Right lobe of liver (tissue), 6 donors: ENCODE measurements around the gene DUXB. TPM values are rescaled to one million over a fixed set of nuclear protein-coding genes. Genes with fewer than 3 reads are reported as not detected.
A peak's percentile ranks its signal among the peaks of the same experiment; 100 is the strongest.

Source experiments
- ATAC-seq, 4 donors: fragments of 200-7000 bp; cut with Tn5 transposase; one replicate each; pipeline ENCODE4 v1.9.1; 2020; ENCODE audit warnings: mild to moderate bottlenecking in 4 of 4, moderate library complexity in 4 of 4
- DNase-seq, 3 donors: peaks; one replicate each; pipeline ENCODE4 v3.0.0-alpha.2; 2020
- H3K27ac ChIP-seq, 3 donors: fragments of 200-600 bp; one replicate each; pipeline ENCODE4 v1.8.0; 2022
- H3K27me3 ChIP-seq, 2 donors: fragments of 200-600 bp; one replicate each; pipeline ENCODE4 v1.8.0; 2022
- H3K36me3 ChIP-seq, 4 donors: fragments of 200-600 bp; sonication (generic) in 1 of 4; one replicate each; pipeline versions ENCODE4 v1.5.1 to v1.8.0; 2017 to 2022; ENCODE audit warnings: control low read depth in 1 of 4
- H3K4me1 ChIP-seq, 4 donors: fragments of 200-600 bp; sonication (generic) in 1 of 4; one replicate each; pipeline versions ENCODE4 v1.5.1 to v1.8.0; 2017 to 2022; ENCODE audit warnings: control low read depth in 1 of 4
- H3K4me3 ChIP-seq, 3 donors: fragments of 200-600 bp; one replicate each; pipeline ENCODE4 v1.8.0; 2022
- H3K9me3 ChIP-seq, 4 donors: fragments of 200-600 bp; sonication (generic) in 1 of 4; one replicate each; pipeline versions ENCODE4 v1.5.1 to v1.8.0; 2017 to 2022; ENCODE audit warnings: control low read depth in 1 of 4
- CTCF ChIP-seq, 4 donors: fragments of 200-600 bp in 3 of 4; fragments of 450-650 bp in 1 of 4; IDR thresholded peaks; one replicate each; pipeline versions ENCODE4 v1.5.1 to v1.8.0; 2016 to 2022; ENCODE audit warnings: antibody characterized with exemption in 4 of 4, mild to moderate bottlenecking in 2 of 4
- POLR2A ChIP-seq: fragments of 450-650 bp; IDR thresholded peaks from one replicate; pipeline ENCODE4 v1.6.1; 2017; ENCODE audit warnings: antibody characterized with exemption, mild to moderate bottlenecking
- WGBS: methylation state at CpG from one replicate; pipeline ENCODE4 v1.1.6; 2018; ENCODE audit warnings: low coverage, low lambda C conversion rate; ENCODE audit not compliant: insufficient coverage; ENCODE audit errors: missing lambda C conversion rate; 5-methylcytosine and 5-hydroxymethylcytosine counted together
- intact Hi-C, 2 donors: fragments of 100-400 bp; cut with DNase I; formaldehyde crosslinking; loops; one replicate each; pipeline versions ENCODE4 v1.11.2 to v1.14.1; 2022
- total RNA-seq, 6 experiments: library from RNA; depleted of rRNA in 2 of 6; stranded (reverse); fragments of >200 nt in 2 of 6; fragmentation: NEBNext Ultra II Directional in 3 of 6; extraction: Animal tissue kit (Norgen Biotek cat#: 25700) in 3 of 6; gene quantifications; one replicate each; pipeline versions ENCODE4 v1.1.0 to v1.2.4, GENCODE V29; 2016 to 2023
- donor health status: DM: no; HTN: yes; CAD: no.
- donor health status: DM: no; HTN: no; CAD: no.
- donor health status: DM: no; HTN: no; CAD: no.
- donor health status: DM: no; HTN: yes; CAD: no.
- donor health status: DM: no; HTN: yes; CAD: no.

Gene DUXB
- total RNA-seq, 6 experiments from 2014 or later, result not detected

GRCh38 chr16:75742424-75743047 lies 41.3 kb upstream of the DUXB start:
- Histone ChIP-seq H3K4me3 (no peak overlapping the region), H3K9me3 (no peaks in the 10 kb centered on the region), H3K27ac (no peak overlapping the region), H3K27me3 (no peaks in the 10 kb centered on the region), H3K36me3 (no peaks in the 10 kb centered on the region), H3K4me1 (no peaks in the 10 kb centered on the region)
- TF ChIP-seq POLR2A (no peak), CTCF (IDR thresholded peaks at IDR 0.05) (no peak)
- intact Hi-C loops, result no loop called here
- 22% methylated on average over 1 of the region's 1 CpG for WGBS
- ATAC-seq, result no peak
- DNase-seq, result no peak

GRCh38 chr16:75733305-75734211 lies 32.3 kb upstream of the DUXB start:
- no peak for DNase-seq
- H3K27ac ChIP-seq, result no peak overlapping the region

GRCh38 chr16:75732871-75733270 lies 31.6 kb upstream of the DUXB start:
- no peaks in the 10 kb centered on the region for H3K4me1 ChIP-seq
- WGBS, result 18% methylated on average over 2 of the region's 2 CpGs
- no peak overlapping the region for H3K27ac ChIP-seq
- no peaks in the 10 kb centered on the region for H3K36me3 ChIP-seq
- DNase-seq (no peak), ATAC-seq (no peak)
- no peak for TF ChIP-seq POLR2A
- TF ChIP-seq CTCF (IDR thresholded peaks at IDR 0.05), result no peak
- no peaks in the 10 kb centered on the region for H3K9me3 ChIP-seq
- H3K27me3 ChIP-seq, result no peaks in the 10 kb centered on the region
- H3K4me3 ChIP-seq, result no peak overlapping the region
- intact Hi-C loops, result no loop called here

More at GRCh38 chr16:75733305-75734211, 32.3 kb upstream of the DUXB start:
- WGBS, result 52% methylated on average over 6 of the region's 6 CpGs
- no peak for ATAC-seq
- no peaks in the 10 kb centered on the region for H3K36me3 ChIP-seq
- H3K27me3 ChIP-seq, result no peaks in the 10 kb centered on the region
- TF ChIP-seq POLR2A (no peak), CTCF (IDR thresholded peaks at IDR 0.05) (no peak)
- intact Hi-C loops, result no loop called here
- H3K9me3 ChIP-seq, result no peaks in the 10 kb centered on the region
- no peak overlapping the region for H3K4me3 ChIP-seq
- H3K4me1 ChIP-seq, result no peaks in the 10 kb centered on the region

DNA sequence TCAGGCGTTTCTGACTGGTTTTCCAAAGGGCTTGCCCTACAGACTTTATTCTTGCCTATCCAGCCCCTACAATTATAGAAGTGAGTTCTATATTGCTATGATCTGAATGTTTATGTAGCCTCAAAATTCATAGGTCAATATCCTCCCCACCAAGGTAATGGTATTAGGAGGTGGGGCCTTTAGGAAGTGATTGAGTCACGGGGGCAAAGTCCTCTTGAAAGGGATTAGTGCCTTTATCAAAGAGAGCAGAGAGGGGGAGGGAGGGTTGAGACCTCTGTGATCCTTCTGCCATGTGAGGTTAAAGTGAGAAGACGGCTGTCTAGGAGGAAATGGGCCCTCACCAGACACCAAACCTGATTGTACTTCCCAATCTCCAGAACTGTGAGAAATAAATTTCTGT lies 26.0 kb upstream of the DUXB start:
- Histone ChIP-seq H3K4me1 (no peaks in the 10 kb centered on the region), H3K36me3 (no peaks in the 10 kb centered on the region), H3K4me3 (no peak overlapping the region), H3K27ac (no peak overlapping the region), H3K9me3 (no peaks in the 10 kb centered on the region), H3K27me3 (no peaks in the 10 kb centered on the region)
- TF ChIP-seq CTCF (IDR thresholded peaks at IDR 0.05), result no peak
- TF ChIP-seq POLR2A, result no peak
- intact Hi-C loops, result no loop called here
- no peak for DNase-seq
- ATAC-seq, result peak in 2 of 4 donors; percentile 29 to 62
- 31% methylated on average over 3 of the region's 3 CpGs for WGBS
